HepG2 (cell line): ENCODE results near the gene POM121. TPM values are rescaled to one million over a fixed set of nuclear protein-coding genes. Genes with fewer than 3 reads are reported as not detected.

Experiments used
- BRD4 ChIP-seq: sonication (generic); formaldehyde crosslinking; IDR thresholded peaks from 2 replicates; pipeline ENCODE4 v1.4.0; 2020; ENCODE audit warnings: missing genetic modification reagents
- CBX5 ChIP-seq: sonication (generic); formaldehyde crosslinking; IDR thresholded peaks from 2 replicates; pipeline ENCODE4 v1.4.0; 2020; ENCODE audit warnings: missing genetic modification reagents, borderline replicate concordance
- CENPBD1 ChIP-seq: sonication (generic); formaldehyde crosslinking; IDR thresholded peaks from 2 replicates; pipeline ENCODE4 v1.8.0; 2022; ENCODE audit warnings: missing genetic modification reagents, low read depth, mild to moderate bottlenecking, borderline replicate concordance
- EHMT2 ChIP-seq: fragments of 200-600 bp; sonication (generic); IDR thresholded peaks from 2 replicates; pipeline ENCODE4 v1.7.0; 2017; ENCODE audit warnings: antibody characterized with exemption, low read depth, low read length, borderline replicate concordance
- GFI1 ChIP-seq: sonication (generic); formaldehyde crosslinking; IDR thresholded peaks from 2 replicates; pipeline ENCODE4 v1.5.0; 2020; ENCODE audit warnings: missing genetic modification reagents, mild to moderate bottlenecking, borderline replicate concordance
- HINFP ChIP-seq: sonication (generic); formaldehyde crosslinking; IDR thresholded peaks from 2 replicates; pipeline ENCODE4 v1.4.0; 2020; ENCODE audit warnings: low read depth, mild to moderate bottlenecking, missing genetic modification reagents
- JDP2 ChIP-seq: sonication (generic); formaldehyde crosslinking; IDR thresholded peaks from 2 replicates; pipeline ENCODE4 v1.8.1; 2022; ENCODE audit warnings: missing genetic modification reagents, borderline replicate concordance
- KDM5A ChIP-seq: fragments of 200-600 bp; sonication (generic); IDR thresholded peaks from 2 replicates; pipeline ENCODE4 v1.7.0; 2018; ENCODE audit warnings: antibody characterized with exemption, mild to moderate bottlenecking, low read length, borderline replicate concordance
- MYNN ChIP-seq: sonication (generic); formaldehyde crosslinking; IDR thresholded peaks from 2 replicates; pipeline ENCODE4 v1.4.0; 2020; ENCODE audit warnings: mild to moderate bottlenecking, low read depth, missing genetic modification reagents
- PAX8 ChIP-seq: sonication (generic); formaldehyde crosslinking; IDR thresholded peaks from 2 replicates; pipeline ENCODE4 v1.8.0; 2022; ENCODE audit warnings: mild to moderate bottlenecking, missing genetic modification reagents, borderline replicate concordance
- RBFOX2 ChIP-seq: fragments of 200-400 bp; formaldehyde crosslinking; IDR thresholded peaks from 2 replicates; pipeline ENCODE4 v1.6.1; 2017; ENCODE audit warnings: low read depth, mild to moderate bottlenecking, low read length
- SATB2 ChIP-seq: sonication (generic); formaldehyde crosslinking; IDR thresholded peaks from 2 replicates; pipeline ENCODE4 v1.5.0; 2020; ENCODE audit warnings: missing genetic modification reagents
- SOX13 ChIP-seq, 3 experiments: fragments of 450-650 bp in 1 of 3; sonication (generic) in 1 of 3; formaldehyde crosslinking in 1 of 3; IDR thresholded peaks in 2 of 3; conservative IDR thresholded peaks in 1 of 3; 2 replicates each; pipeline versions ENCODE4 v1.5.0 to v1.6.1; 2016 to 2020; ENCODE audit warnings: antibody characterized with exemption in 1 of 3, mild to moderate bottlenecking in 1 of 3, missing compliant biosample characterization in 1 of 3, missing genetic modification reagents in 1 of 3, moderate library complexity in 1 of 3
- SPEN ChIP-seq: sonication (generic); formaldehyde crosslinking; IDR thresholded peaks from 2 replicates; pipeline ENCODE4 v1.5.1; 2020; ENCODE audit warnings: low read depth, mild to moderate bottlenecking, missing genetic modification reagents
- ZFP90 ChIP-seq: sonication (generic); formaldehyde crosslinking; IDR thresholded peaks from 2 replicates; pipeline ENCODE4 v1.8.0; 2022; ENCODE audit warnings: missing genetic modification reagents, mild to moderate bottlenecking, inconsistent platforms, borderline replicate concordance
- ZNF160 ChIP-seq: sonication (generic); formaldehyde crosslinking; IDR thresholded peaks from 2 replicates; pipeline ENCODE4 v1.8.0; 2022; ENCODE audit warnings: mild to moderate bottlenecking, inconsistent platforms, missing genetic modification reagents
- ZNF30 ChIP-seq: sonication (generic); formaldehyde crosslinking; IDR thresholded peaks from 2 replicates; pipeline ENCODE4 v1.5.0; 2020; ENCODE audit warnings: mild to moderate bottlenecking, missing genetic modification reagents
- ZSCAN12 ChIP-seq: sonication (generic); formaldehyde crosslinking; IDR thresholded peaks from 2 replicates; pipeline ENCODE4 v1.9.0; 2021; ENCODE audit warnings: mild to moderate bottlenecking, missing genetic modification reagents
- polyA plus RNA-seq, 8 experiments: library from polyadenylated mRNA; depleted of rRNA in 3 of 8; stranded (reverse) in 7 of 8; unstranded in 1 of 8; fragments of >200 nt; fragmentation: Illumina TruSeq in 4 of 8; extraction: Trizol in 4 of 8; gene quantifications; 2 replicates each; pipeline versions ENCODE4 v1.2.1 to v1.2.3, GENCODE V29; 2011 to 2016; ENCODE audit warnings: low read depth in 4 of 8, missing spikeins in 1 of 8, mixed read lengths in 1 of 8; ENCODE audit not compliant: insufficient read depth in 1 of 8
- total RNA-seq, 5 experiments: library from RNA; depleted of rRNA; stranded (reverse); fragments of >200 nt; fragmentation: Illumina TruSeq; extraction: Trizol; gene quantifications; 2 replicates each; pipeline ENCODE4 v1.2.3, GENCODE V29; 2016; ENCODE audit warnings: low read depth in 1 of 5
- TF ChIP-seq, protein P1 (sequence below): IDR thresholded peaks from 2 replicates; pipeline ENCODE4 v1.6.1; 2016; ENCODE audit warnings: missing biosample characterization, missing genetic modification reagents, low read depth
- TF ChIP-seq, protein P2 (sequence below): sonication (generic); formaldehyde crosslinking; IDR thresholded peaks from 2 replicates; pipeline ENCODE4 v1.5.1; 2020; ENCODE audit warnings: mild to moderate bottlenecking, moderate library complexity, missing genetic modification reagents
- TF ChIP-seq, protein P3 (sequence below): sonication (generic); formaldehyde crosslinking; IDR thresholded peaks from 2 replicates; pipeline ENCODE4 v1.5.0; 2020; ENCODE audit warnings: mild to moderate bottlenecking, missing genetic modification reagents, borderline replicate concordance

Gene POM121
- total and polyA plus RNA-seq, 2 of the 13 experiments (the other 11 are each of a cell fraction or from before 2014, with no cell fraction given): 8.4 to 10.3 TPM

GRCh38 chr7:72924733-72925545 is at the start of gene POM121 (continued):
- TF ChIP-seq EHMT2 (no peak), HINFP (no peak), JDP2 (CRISPR knock-in tag) (no peak), ZSCAN12 (CRISPR knock-in tag) (no peak), MYNN (CRISPR knock-in tag) (no peak), ZNF30 (CRISPR knock-in tag) (no peak), ZNF160 (CRISPR knock-in tag) (no peak; the same call in 1 of the 2 replicates), CBX5 (peak; percentile 41; the same call in 1 of the 2 replicates), PAX8 (CRISPR knock-in tag) (0 out of 2 replicates have a peak, but pooled peaks have one; percentile 39), BRD4 (CRISPR knock-in tag) (no peak), ZFP90 (CRISPR knock-in tag) (no peak), SATB2 (CRISPR knock-in tag) (no peak), GFI1 (no peak), SPEN (CRISPR knock-in tag) (peak; percentile 84; the same call in 1 of the 2 replicates), KDM5A (peak; percentile 98), CENPBD1 (CRISPR knock-in tag) (no peak), RBFOX2 (peak; percentile 81), SOX13 (IDR thresholded peaks at IDR 0.05) (no peak), SOX13 (CRISPR knock-in tag; conservative IDR thresholded peaks at IDR 0.05 in 1 of 2, IDR thresholded peaks at IDR 0.05 in 1 of 2) (peak in 1 of 2 experiments; percentile 32; a peak in 1 of 4 replicates)
- TF ChIP-seq, protein P1, sequence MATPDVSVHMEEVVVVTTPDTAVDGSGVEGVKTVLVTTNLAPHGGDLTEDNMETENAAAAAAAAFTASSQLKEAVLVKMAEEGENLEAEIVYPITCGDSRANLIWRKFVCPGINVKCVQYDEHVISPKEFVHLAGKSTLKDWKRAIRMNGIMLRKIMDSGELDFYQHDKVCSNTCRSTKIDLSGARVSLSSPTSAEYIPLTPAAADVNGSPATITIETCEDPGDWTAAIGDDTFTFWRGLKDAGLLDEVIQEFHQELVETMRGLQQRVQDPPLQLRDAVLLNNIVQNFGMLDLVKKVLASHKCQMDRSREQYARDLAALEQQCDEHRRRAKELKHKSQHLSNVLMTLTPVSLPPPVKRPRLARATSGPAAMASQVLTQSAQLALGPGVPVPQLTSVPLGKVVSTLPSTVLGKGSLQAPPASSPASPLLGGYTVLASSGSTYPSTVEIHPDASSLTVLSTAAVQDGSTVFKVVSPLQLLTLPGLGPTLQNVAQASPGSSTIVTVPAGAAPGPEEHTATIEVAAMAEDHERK (CRISPR knock-in tag): peak; percentile 77
- TF ChIP-seq, protein P2, sequence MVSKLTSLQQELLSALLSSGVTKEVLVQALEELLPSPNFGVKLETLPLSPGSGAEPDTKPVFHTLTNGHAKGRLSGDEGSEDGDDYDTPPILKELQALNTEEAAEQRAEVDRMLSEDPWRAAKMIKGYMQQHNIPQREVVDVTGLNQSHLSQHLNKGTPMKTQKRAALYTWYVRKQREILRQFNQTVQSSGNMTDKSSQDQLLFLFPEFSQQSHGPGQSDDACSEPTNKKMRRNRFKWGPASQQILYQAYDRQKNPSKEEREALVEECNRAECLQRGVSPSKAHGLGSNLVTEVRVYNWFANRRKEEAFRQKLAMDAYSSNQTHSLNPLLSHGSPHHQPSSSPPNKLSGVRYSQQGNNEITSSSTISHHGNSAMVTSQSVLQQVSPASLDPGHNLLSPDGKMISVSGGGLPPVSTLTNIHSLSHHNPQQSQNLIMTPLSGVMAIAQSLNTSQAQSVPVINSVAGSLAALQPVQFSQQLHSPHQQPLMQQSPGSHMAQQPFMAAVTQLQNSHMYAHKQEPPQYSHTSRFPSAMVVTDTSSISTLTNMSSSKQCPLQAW: no peak
- TF ChIP-seq, protein P3, sequence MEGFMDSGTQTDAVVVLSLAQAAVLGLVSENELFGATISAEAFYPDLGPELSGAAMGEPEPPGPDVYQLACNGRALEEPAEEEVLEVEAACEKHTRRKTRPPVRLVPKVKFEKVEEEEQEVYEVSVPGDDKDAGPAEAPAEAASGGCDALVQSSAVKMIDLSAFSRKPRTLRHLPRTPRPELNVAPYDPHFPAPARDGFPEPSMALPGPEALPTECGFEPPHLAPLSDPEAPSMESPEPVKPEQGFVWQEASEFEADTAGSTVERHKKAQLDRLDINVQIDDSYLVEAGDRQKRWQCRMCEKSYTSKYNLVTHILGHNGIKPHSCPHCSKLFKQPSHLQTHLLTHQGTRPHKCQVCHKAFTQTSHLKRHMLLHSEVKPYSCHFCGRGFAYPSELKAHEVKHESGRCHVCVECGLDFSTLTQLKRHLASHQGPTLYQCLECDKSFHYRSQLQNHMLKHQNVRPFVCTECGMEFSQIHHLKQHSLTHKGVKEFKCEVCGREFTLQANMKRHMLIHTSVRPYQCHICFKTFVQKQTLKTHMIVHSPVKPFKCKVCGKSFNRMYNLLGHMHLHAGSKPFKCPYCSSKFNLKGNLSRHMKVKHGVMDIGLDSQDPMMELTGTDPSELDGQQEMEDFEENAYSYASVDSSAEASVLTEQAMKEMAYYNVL (CRISPR knock-in tag): no peak; the same call in 1 of the 2 replicates
